ENCODE data around the gene GLS. TPM values are rescaled to one million over a fixed set of nuclear protein-coding genes. Genes with fewer than 3 reads are reported as not detected.

The GLS gene
- total RNA-seq, 1 experiment from 2014 or later: 177 TPM

DNA sequence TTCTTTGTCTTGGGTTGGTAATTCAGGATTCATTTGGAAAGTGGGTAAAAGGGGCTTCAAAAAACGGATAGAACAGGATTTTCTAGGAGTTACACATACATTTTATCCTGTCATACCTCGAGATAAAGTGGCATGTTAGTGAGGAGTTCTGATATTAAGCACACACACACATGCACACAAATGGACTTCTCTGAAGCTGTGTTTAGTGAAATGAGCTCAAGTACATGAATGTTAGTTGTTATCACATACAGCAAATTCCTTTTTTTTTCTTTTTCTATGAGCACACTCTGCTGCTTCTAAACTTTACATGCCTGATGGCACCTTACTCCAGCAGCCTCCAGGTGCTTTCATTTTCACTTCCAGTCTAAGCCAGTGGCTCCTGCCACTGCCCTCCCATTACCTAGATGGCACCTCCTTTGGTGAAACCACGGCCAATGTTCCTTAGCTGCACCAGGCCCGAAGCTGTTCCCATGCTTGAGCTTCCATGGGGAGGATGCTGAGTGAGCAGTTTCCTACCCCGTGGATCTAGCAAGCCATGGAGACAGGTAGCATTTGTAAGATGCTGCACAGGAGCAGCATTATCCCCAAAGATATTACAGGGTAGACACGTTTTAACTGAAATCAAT lies 83.7 kb downstream of the GLS start:
- no peak overlapping the region for H3K27ac ChIP-seq

DNA sequence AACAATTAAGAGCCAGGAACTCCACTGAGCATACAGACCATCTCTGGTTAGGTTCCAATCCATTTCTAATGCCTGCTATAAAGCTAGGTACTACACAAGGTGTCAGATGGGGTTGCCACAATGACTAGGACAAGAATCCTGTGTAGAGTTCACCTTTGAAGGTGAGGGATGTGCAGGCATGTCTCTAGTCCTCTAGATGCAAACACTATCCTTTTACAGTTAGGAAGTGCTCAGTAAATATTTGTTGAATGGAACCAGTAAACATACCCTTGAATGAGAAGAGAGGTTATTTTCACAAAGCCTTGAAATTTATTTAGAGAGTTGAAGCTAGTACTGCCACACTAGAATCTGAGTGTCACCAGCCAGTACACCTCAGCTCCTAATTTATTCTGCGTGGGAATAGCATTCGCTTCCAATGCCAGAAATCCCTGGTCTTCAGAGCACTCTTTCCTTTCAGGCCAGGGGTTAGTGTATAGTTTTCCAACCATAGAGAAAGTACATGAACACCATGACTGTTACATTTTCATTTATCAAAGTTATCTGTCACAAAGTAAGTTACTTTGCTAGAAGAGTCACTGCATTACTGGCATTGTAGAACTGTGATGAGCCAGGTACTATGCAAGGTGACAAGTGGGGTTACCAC lies 85.1 kb downstream of the GLS start:
- no peaks in the 10 kb centered on the region for H3K27me3 ChIP-seq (replicated peaks)
- no peak for DNase-seq (ENCODE audit: low read depth in 1 of 2, low spot score in 2 of 2)
- peaks cover 79% of the 10 kb centered on the region for H3K36me3 ChIP-seq

More for the DNA sequence above, 83.7 kb downstream of the GLS start:
- Histone ChIP-seq H3K9me3 (replicated peaks) (no peaks in the 10 kb centered on the region), H3K36me3 (peaks cover 71% of the 10 kb centered on the region), H3K4me3 (no peak overlapping the region), H3K27me3 (replicated peaks) (no peaks in the 10 kb centered on the region), H3K4me1 (replicated peaks) (0 out of 2 replicates have a peak, but pooled peaks cover 4% of the 10 kb centered on the region)
- DNase-seq (ENCODE audit: low read depth in 1 of 2, low spot score in 2 of 2): no peak

DNA sequence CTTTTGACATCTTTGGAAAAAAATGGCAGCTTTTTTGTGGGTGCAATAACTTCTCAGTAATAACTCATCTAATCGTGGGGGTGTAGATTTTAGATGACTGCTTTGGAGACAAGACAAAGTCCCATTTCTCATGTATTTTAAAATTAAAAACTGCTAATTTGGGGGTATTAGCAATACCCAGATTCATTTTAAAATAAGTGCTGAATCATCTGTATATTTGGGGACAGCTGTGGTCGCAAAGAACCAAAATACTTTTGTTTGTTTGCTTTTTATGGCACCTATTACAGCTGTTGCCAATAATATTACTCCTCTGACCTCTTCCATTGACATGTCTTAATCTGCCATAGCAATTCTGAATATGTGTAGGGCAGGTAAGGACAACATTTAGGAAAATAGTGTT lies 87.9 kb downstream of the GLS start:
- Histone ChIP-seq H3K36me3 (peaks cover 83% of the 10 kb centered on the region), H3K27ac (no peak overlapping the region), H3K27me3 (replicated peaks) (no peaks in the 10 kb centered on the region), H3K4me3 (no peak overlapping the region), H3K9me3 (replicated peaks) (no peaks in the 10 kb centered on the region), H3K4me1 (replicated peaks) (no peaks in the 10 kb centered on the region)
- no peak for DNase-seq (ENCODE audit: low read depth in 1 of 2, low spot score in 2 of 2)

More for the DNA sequence above, 85.1 kb downstream of the GLS start:
- no peak overlapping the region for H3K27ac ChIP-seq
- no peaks in the 10 kb centered on the region for H3K4me1 ChIP-seq (replicated peaks)
- no peaks in the 10 kb centered on the region for H3K9me3 ChIP-seq (replicated peaks)
- H3K4me3 ChIP-seq: no peak overlapping the region

DNA sequence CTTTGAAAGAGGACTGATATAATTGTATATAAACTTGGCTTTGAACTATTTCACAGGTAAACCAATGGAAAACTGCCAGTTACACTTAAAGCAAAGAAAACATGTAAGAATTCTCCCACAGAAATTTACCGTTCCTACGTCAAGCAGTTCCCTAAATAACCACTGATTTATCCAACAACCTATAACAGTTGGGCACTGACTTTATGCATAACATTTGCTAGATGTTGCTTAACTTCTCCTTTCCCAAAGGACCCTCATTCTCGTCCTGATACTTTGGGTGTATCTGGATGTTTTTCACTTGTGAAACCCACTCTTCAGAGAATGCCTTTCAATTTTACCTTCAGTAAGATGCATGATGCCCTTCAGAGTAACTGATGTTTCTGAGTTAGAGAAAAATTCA lies 89.5 kb downstream of the GLS start:
- no peaks in the 10 kb centered on the region for H3K9me3 ChIP-seq (replicated peaks)
- H3K36me3 ChIP-seq: peaks cover 88% of the 10 kb centered on the region
- no peaks in the 10 kb centered on the region for H3K27me3 ChIP-seq (replicated peaks)
- no peaks in the 10 kb centered on the region for H3K4me1 ChIP-seq (replicated peaks)
- H3K4me3 ChIP-seq: no peak overlapping the region
- no peak overlapping the region for H3K27ac ChIP-seq
- no peak for DNase-seq (ENCODE audit: low read depth in 1 of 2, low spot score in 2 of 2)

DNA sequence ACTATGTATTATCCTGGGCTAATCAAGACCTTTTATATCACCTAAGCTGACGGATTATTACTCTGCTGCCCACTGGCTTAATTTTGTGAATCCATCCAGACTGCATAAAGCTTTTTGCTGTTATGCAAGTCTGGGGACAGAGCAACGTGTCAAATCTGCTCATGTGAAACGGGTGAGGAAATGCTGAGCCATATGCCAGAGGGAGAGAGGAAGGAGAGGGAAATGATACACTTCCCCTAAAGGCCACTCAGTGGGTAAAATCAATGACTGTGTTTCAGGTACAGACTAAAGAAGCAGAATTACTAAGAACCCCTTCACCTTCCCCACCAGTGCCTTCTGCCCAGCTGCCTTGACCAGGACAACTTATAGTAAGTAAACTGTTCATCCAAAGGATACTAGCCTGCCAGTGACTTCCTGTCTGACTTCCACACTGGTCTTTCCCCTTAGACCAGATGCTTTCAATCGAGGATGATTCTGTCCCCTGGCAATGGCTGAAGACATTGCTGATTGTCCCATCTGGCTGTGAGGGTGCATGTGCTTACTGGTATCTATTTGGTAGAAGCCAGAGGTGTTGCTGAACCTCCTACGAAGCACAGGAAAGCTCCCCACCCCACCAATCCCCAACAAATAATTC lies 90.4 kb downstream of the GLS start:
- Histone ChIP-seq H3K9me3 (replicated peaks) (no peaks in the 10 kb centered on the region), H3K27ac (no peak overlapping the region), H3K36me3 (peaks cover 90% of the 10 kb centered on the region), H3K4me1 (replicated peaks) (no peaks in the 10 kb centered on the region), H3K27me3 (replicated peaks) (no peaks in the 10 kb centered on the region), H3K4me3 (no peak overlapping the region)
- no peak for DNase-seq (ENCODE audit: low read depth in 1 of 2, low spot score in 2 of 2)

DNA sequence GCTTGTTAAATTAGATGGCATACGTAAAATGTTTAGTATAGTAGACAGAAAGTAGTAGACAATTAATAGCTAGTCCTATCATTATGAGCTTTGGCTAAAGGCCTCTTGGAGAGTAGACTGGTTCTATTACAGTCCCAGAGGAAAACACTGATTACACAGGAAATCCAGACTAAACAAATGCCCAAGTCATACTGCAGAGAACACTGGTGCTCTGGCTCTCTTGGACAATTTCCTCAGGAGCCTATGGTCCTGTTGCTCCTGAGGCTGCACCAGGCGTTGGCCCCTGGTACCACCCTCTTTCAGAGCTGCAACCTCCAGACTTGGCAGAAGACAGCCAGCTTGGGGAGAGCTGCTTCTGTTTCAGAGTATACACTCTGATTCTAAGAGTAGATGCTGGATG lies 91.6 kb downstream of the GLS start:
- peaks cover 92% of the 10 kb centered on the region for H3K36me3 ChIP-seq
- no peaks in the 10 kb centered on the region for H3K9me3 ChIP-seq (replicated peaks)
- DNase-seq (ENCODE audit: low read depth in 1 of 2, low spot score in 2 of 2): no peak
- no peak overlapping the region for H3K27ac ChIP-seq
- H3K4me3 ChIP-seq: no peak overlapping the region
- H3K4me1 ChIP-seq (replicated peaks): no peaks in the 10 kb centered on the region
- H3K27me3 ChIP-seq (replicated peaks): no peaks in the 10 kb centered on the region

DNA sequence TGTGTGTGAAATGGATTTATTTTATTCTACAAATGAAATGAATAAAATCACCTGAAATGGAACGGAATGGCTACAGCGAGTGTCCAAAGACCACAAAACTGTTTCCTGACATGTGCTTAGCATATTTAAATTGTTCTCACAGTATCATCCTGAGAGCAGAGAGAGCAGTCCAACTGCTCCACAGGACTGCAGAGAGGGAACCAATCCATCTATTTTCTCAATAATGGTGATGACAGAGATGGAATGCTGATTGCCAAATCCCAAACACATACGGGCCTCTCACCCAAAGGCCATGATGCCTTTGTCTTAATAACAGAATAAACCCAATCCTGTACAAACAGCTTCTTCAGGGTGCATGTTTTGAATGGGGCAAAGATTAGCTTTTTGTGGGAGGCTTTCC lies 92.2 kb downstream of the GLS start:
- no peak for DNase-seq (ENCODE audit: low read depth in 1 of 2, low spot score in 2 of 2)
- Histone ChIP-seq H3K4me3 (no peak overlapping the region), H3K27ac (no peak overlapping the region), H3K27me3 (replicated peaks) (no peaks in the 10 kb centered on the region), H3K4me1 (replicated peaks) (no peaks in the 10 kb centered on the region), H3K9me3 (replicated peaks) (no peaks in the 10 kb centered on the region), H3K36me3 (peaks cover 95% of the 10 kb centered on the region)

DNA sequence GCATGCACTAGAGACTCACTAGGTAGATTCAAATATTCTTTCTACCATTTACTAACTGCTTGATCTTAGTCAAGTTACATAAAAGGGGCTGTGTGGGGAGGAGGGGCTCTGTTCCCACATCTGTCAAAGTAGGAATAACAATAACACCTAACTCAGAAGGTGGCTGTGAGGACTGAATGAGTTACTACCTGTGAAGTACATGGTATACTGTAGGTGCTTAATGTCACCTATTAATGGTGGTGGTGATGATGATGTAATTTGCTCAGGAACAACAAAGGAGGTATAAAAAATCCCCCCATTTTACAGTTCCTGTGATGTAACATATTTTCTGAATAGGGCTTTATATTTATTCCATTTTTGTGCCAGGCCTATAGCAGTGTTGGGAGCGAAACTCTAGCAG lies 92.6 kb downstream of the GLS start:
- peaks cover 2% of the 10 kb centered on the region; the same call in 1 of the 2 replicates for H3K4me1 ChIP-seq (replicated peaks)
- no peak overlapping the region for H3K27ac ChIP-seq
- H3K36me3 ChIP-seq: peaks cover 95% of the 10 kb centered on the region

DNA sequence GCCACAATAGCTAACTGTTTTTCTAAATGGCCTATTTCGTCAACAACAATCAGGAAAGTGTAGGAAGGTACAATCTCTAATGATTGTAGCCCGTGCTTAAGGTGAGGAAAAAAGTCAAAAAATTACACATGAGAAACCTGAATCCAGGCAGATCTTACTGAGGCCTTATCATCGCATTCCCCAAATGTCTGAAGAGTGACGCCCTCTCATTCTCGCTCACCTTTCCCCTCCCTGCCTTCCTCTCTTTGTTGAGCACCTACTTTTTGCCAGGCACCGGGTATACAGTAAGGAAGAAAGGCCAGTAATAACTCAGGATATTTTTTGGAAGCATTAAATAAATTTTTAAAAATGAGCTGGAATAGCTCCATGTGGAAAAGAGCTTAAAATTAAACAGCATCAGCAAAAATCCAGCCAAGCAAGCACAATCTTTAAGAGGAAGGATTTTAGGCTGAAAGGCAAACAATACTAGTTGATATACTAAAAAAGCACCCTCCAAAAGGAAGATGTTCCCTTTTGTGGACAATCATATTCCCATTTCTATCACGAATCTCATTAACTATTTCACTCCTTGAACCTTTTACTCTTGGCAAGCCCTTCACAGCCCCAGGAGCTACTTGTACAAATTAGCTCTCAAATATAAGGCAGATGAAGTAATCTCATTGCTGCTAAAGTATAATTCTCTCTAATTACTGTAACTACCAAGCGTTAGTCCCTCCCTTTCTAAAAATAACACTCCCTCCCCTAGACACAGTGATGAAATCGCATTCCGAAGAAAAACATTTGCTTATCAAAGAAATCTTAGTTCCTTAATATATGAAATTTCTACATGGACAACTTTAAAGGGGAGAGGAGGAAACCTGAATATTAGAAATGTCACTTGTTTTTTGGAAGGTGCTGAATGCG lies 93.4 kb downstream of the GLS start:
- DNase-seq (ENCODE audit: low read depth in 1 of 2, low spot score in 2 of 2): no peak
- H3K36me3 ChIP-seq: peaks cover 95% of the 10 kb centered on the region
- H3K9me3 ChIP-seq (replicated peaks): no peaks in the 10 kb centered on the region
- H3K27ac ChIP-seq: no peak overlapping the region
- H3K4me1 ChIP-seq (replicated peaks): peaks cover 7% of the 10 kb centered on the region; the same call in 1 of the 2 replicates
- no peak overlapping the region for H3K4me3 ChIP-seq
- no peaks in the 10 kb centered on the region for H3K27me3 ChIP-seq (replicated peaks)

More for the DNA sequence above, 92.6 kb downstream of the GLS start:
- Histone ChIP-seq H3K27me3 (replicated peaks) (no peaks in the 10 kb centered on the region), H3K4me3 (no peak overlapping the region), H3K9me3 (replicated peaks) (no peaks in the 10 kb centered on the region)
- no peak for DNase-seq (ENCODE audit: low read depth in 1 of 2, low spot score in 2 of 2)

DNA sequence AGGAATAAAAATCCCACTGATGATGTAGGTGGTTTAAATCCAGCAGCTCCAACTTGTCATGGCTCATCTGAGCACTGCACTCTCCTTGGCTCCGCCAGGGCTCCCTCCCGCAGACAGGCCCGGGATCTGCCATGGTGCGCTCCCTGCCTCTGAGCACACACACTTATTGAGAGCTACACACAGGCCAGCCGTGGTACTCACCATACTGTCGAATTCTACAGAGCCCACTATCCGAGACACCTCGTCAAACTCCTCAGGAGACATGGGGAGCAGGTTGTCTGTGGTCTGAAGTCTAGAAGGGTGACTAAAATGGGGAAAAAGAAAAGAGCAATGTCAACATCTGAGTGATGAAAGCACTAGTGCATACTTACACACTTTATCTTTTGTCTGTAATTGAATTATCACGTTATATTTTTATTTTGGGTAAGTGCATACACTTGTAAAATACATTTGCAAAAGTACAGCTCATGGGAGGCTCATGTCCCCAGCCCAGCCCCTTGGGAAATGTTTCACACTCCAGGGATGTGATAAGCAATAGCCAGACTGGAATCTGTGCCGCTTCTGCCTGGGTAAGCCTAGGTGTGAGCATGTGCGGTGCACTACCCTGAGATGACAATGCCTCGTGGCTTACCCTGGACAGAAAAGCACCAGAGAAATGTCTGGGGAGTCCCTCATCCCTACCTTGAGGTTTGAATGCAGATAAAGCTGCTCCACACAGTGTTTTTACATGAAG lies 94.2 kb downstream of the GLS start:
- Histone ChIP-seq H3K4me1 (replicated peaks) (peaks cover 7% of the 10 kb centered on the region; the same call in 1 of the 2 replicates), H3K36me3 (peaks cover 95% of the 10 kb centered on the region), H3K27me3 (replicated peaks) (no peaks in the 10 kb centered on the region), H3K27ac (no peak overlapping the region), H3K4me3 (no peak overlapping the region), H3K9me3 (replicated peaks) (no peaks in the 10 kb centered on the region)
- DNase-seq (ENCODE audit: low read depth in 1 of 2, low spot score in 2 of 2): no peak

DNA sequence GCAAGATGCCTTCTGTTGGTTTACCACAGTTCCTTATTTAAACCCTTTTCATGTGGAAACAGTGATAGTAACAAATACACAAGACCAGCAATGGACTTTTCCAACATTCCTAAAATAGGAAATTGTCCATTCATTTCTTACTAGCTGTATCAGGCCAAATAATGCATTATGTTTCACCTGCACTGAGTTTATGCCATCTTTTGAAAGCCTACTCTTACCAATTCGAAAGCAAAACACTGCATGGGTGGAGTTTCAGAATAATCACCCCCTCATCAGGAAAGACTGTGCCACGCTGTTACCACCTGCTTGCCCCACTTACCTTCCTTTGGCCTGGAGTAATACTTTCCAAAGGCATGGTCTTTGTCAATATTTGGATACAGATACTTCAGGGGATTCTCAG lies 95.9 kb downstream of the GLS start:
- Histone ChIP-seq H3K27me3 (replicated peaks) (no peaks in the 10 kb centered on the region), H3K4me1 (replicated peaks) (peaks cover 19% of the 10 kb centered on the region), H3K36me3 (peaks cover 97% of the 10 kb centered on the region), H3K9me3 (replicated peaks) (no peaks in the 10 kb centered on the region), H3K4me3 (no peak overlapping the region), H3K27ac (no peak overlapping the region)
- DNase-seq (ENCODE audit: low read depth in 1 of 2, low spot score in 2 of 2): no peak

DNA sequence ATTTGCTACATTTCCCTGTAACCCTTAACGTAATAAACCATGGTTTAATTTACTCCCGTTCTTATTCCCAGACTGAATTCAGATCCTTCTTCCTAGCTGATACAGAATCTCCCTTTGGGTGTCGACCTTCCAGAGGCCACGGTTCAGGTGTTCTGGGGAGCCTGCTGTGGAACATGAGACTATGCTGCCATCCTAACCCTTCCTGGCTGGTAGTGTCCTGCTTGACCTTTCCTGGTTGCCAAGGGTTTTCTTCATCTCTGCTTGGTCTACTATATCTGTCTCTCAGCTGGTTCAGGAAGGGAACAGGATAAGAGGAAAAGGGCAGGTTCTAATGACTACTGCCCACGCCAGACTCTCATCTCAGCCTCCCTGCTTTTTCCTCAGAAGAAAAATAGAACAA lies 96.9 kb downstream of the GLS start:
- H3K36me3 ChIP-seq: peaks cover 98% of the 10 kb centered on the region
- H3K4me1 ChIP-seq (replicated peaks): peaks cover 19% of the 10 kb centered on the region
- H3K4me3 ChIP-seq: no peak overlapping the region
- H3K27me3 ChIP-seq (replicated peaks): no peaks in the 10 kb centered on the region
- H3K27ac ChIP-seq: no peak overlapping the region
- DNase-seq (ENCODE audit: low read depth in 1 of 2, low spot score in 2 of 2): no peak
- no peaks in the 10 kb centered on the region for H3K9me3 ChIP-seq (replicated peaks)

DNA sequence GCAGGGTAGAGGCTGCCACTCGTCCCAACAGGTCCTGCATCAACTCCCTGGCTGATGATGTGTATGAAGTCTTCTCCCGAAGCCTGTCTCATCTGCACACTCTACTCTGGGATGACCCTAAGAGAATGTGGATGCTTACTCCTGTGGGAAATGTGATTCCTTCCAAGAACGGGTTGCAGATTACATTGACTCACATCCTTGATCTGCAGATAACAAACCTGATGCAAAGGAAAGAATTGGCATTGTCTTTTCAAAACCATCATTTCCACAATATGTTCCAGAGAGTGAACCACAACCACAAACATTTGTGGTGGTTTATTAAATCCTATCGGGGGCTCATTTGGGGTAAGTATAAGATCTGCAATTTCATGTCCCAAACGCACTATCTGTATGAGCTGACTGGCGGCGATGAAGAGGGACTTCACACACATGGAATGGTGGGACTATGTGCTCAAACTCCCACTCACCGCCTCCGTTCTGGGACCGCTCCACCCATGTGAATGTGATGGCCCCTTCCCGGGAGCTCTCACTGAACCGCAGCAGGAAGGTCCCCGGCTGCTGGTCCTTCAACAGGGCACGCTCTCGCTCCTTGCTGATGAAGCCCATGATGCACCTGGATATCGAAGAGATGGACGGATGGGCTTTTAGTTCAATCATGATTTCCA lies 97.9 kb downstream of the GLS start:
- Histone ChIP-seq H3K4me3 (no peak overlapping the region), H3K4me1 (replicated peaks) (peaks cover 19% of the 10 kb centered on the region), H3K27ac (no peak overlapping the region), H3K36me3 (peaks cover 100% of the 10 kb centered on the region), H3K27me3 (replicated peaks) (no peaks in the 10 kb centered on the region), H3K9me3 (replicated peaks) (no peaks in the 10 kb centered on the region)
- no peak for DNase-seq (ENCODE audit: low read depth in 1 of 2, low spot score in 2 of 2)

Data from SJSA1 (cell line).